ENCODE data around the gene CYP24A1.

- TF ChIP-seq CTCF (conservative IDR thresholded peaks at IDR 0.05; ENCODE audit: low read depth, low read length) (no peak), EZH2 (IDR thresholded peaks at IDR 0.05; ENCODE audit: low read length, unreplicated experiment) (no peak), EZH2phosphoT487 (IDR thresholded peaks at IDR 0.05; ENCODE audit: borderline replicate concordance, low read length) (no peak)
These were observed 20.0 kb upstream of the CYP24A1 start for GRCh38 chr20:54193817-54194216.

All from PC-3 (cell line).